ENCODE data around the gene CCDC85C.

GRCh38 chr14:99566390-99567354 lies 37.3 kb downstream of the CCDC85C start:
- TF ChIP-seq CTCF (IDR thresholded peaks at IDR 0.05) (no peak), ZFX (IDR thresholded peaks at IDR 0.05; ENCODE audit: borderline replicate concordance) (no peak)
